ENCODE data around the gene CACNA1C. TPM values are rescaled to one million over a fixed set of nuclear protein-coding genes. Genes with fewer than 3 reads are reported as not detected.

The CACNA1C gene
- polyA plus RNA-seq, 1 of the 3 experiments (the other 2 are of a cell fraction): 1.5 TPM

- no peaks in the 10 kb centered on the region for H3K9me3 ChIP-seq
- H3K79me2 ChIP-seq (ENCODE audit: insufficient read depth): no peaks in the 10 kb centered on the region
- peaks cover 0 to 11% of the 10 kb centered on the region in 2 experiments; a peak in 1 of 4 replicates for H3K4me1 ChIP-seq (ENCODE audit: control insufficient read depth in 1 of 2, insufficient read depth in 2 of 2, low read depth in 1 of 2, low read length in 1 of 2)
- H3K9me2 ChIP-seq: no peaks in the 10 kb centered on the region
- no peaks in the 10 kb centered on the region for H3K36me3 ChIP-seq (replicated peaks in 1 of 2; ENCODE audit: control insufficient read depth in 1 of 2, insufficient read depth in 2 of 2, low read length in 1 of 2)
- ChIA-PET CTCF (interaction anchor here (4.4 kb wide), 1 partner anchor 20 kb away, joined by 21 read pairs; no protein-coding TSS in a partner anchor), POLR2A (no interaction called here)
- TF ChIP-seq TCF12 (IDR thresholded peaks at IDR 0.05) (no peak), SMC3 (IDR thresholded peaks at IDR 0.05; ENCODE audit: low read depth, low read length) (no peak), PBX3 (IDR thresholded peaks at IDR 0.05) (no peak), NRF1 (IDR thresholded peaks at IDR 0.05; ENCODE audit: low read depth, low read length) (no peak), POLR2AphosphoS5 (IDR thresholded peaks at IDR 0.05; ENCODE audit: low read depth, low read length) (no peak), CHD2 (IDR thresholded peaks at IDR 0.05; ENCODE audit: low read length, partially characterized antibody) (no peak), EZH2phosphoT487 (IDR thresholded peaks at IDR 0.05; ENCODE audit: borderline replicate concordance, low read depth) (no peak), ELF1 (IDR thresholded peaks at IDR 0.05) (no peak), REST (IDR thresholded peaks at IDR 0.05; ENCODE audit: low read depth, low read length) (no peak), FOXM1 (IDR thresholded peaks at IDR 0.05; ENCODE audit: low read depth) (no peak), ZBTB33 (IDR thresholded peaks at IDR 0.05; ENCODE audit: borderline replicate concordance, low read depth) (no peak), FOSL2 (IDR thresholded peaks at IDR 0.05; ENCODE audit: borderline replicate concordance, low read depth) (no peak), SIN3A (IDR thresholded peaks at IDR 0.05; ENCODE audit: borderline replicate concordance, low read depth, low read length) (no peak), MAX (IDR thresholded peaks at IDR 0.05; ENCODE audit: low read depth) (no peak)
- DNase-seq: no peak
- H2AFZ ChIP-seq (ENCODE audit: low read depth): no peak overlapping the region
- H4K20me1 ChIP-seq (ENCODE audit: insufficient read depth): no peaks in the 10 kb centered on the region
- no peaks in the 10 kb centered on the region for H3F3A ChIP-seq (replicated peaks; ENCODE audit: insufficient read depth)
- H3K4me3 ChIP-seq (ENCODE audit: low read depth in 2 of 2, low read length in 1 of 2): no peak overlapping the region
- no peaks in the 10 kb centered on the region for H3K27me3 ChIP-seq (ENCODE audit: insufficient read depth)
- H3K4me2 ChIP-seq: no peak overlapping the region
- H3K9ac ChIP-seq: no peak overlapping the region
- no peak overlapping the region for H3K27ac ChIP-seq (ENCODE audit: low read depth in 2 of 2, low read length in 1 of 2)
- WGBS (ENCODE audit: low lambda C conversion rate): 38% methylated on average over 1 of the region's 3 CpGs
These were observed 323.1 kb downstream of the CACNA1C start for GRCh38 chr12:2375871-2376270.
